HG02970 (cell line): ENCODE results near the gene FAM227B.
"Not testable (repeated sequence)": the region's sequence is repeated elsewhere in the genome, so short reads cannot be mapped to it uniquely, and the experiment has no call there.

Source experiments
- ATAC-seq: cut with Tn5 transposase; IDR thresholded peaks from one replicate; pipeline ENCODE4 v1.9.1; 2021; ENCODE audit warnings: mild to moderate bottlenecking, moderate library complexity, moderate number of reproducible peaks; ENCODE audit not compliant: unreplicated experiment, low FRiP score

FAM227B gene

DNA sequence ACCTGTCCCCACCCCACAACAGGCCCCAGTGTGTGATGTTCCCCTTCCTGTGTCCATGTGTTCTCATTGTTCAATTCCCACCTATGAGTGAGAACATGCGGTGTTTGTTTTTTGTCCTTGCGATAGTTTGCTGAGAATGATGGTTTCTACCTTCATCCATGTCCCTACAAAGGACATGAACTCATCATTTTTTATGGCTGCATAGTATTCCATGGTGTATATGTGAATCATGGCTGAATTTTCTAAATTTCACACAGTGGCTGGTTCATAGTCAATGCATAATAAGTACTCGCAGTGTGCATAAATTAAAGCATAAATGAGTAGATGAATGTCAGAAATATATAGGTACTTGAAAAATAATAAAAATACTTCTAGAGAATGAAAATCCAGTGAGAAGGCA, 8.4 kb downstream of the FAM227B start:
- ATAC-seq = not testable (repeated sequence)

DNA sequence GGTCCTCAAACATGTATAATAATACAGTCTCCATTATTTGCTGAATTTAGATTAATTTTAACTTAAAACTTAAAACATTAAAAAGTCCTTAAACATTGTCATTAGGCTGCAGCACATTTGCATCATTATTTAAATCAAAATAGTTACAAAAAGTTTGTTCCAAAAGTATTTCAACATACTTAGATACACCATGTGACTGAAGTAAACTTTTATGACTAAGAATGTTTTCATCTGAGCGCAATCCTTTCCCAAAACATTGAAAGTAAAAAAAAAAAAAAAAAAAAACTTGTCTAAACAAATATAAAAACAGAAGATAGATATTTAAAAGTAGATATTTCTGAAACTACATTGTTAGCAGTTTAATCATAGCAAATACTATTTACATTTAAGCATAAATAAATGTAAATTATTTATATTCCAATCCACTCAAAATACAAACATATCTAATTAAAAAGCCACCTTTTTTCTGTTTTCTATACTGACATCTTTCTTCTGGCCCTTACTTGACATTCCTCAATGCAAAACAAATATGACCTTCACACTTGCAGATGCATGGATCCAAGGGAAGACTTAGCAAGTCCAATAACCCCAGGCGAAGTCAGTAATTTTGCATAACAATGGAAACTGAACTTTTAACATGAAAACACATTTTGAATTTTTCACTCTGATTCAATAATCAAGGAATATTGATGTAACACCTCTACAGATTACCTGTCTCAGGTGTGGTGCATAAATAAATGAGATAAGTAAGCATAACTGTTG, 10.3 kb downstream of the FAM227B start:
- no peak for ATAC-seq

DNA sequence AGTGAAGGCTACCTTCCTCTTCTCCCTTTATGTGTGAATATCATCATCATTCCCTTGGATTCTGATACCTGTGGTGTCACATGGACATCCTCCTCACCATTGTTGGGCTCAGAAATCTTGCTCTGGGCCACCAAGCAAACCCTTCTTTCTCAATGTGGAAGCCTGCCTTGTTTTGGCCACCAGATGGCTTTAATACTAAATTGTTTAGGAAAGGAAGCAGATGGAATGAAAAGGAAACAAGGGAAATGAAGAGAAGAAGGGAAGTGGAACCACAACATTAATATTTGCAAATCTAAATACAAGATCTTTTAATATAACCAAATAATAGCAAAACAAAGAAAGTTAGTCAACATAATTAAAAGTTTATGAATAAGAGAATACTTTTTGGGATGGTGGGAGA, 14.0 kb downstream of the FAM227B start:
- no peak for ATAC-seq

DNA sequence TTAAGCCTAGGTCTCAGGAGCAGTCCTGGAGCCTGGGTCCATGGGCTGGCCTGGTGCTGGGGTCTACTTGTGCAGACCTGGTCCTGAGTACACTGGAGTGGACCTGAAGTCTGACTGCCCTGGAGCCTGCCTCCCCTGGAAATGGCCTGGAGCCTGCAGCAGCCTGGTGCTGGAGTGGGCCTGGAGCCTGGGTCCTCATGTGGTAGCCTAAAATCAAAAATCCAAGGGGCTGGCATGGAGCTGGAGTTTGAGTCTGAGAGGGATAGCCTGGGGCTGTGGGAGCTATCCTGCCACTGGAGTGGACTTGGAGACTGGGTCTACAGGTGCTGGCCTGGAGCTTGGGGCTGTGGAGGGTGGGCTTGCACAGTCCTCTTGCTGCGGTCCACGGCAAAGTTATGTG, 15.0 kb downstream of the FAM227B start:
- ATAC-seq = no peak

DNA sequence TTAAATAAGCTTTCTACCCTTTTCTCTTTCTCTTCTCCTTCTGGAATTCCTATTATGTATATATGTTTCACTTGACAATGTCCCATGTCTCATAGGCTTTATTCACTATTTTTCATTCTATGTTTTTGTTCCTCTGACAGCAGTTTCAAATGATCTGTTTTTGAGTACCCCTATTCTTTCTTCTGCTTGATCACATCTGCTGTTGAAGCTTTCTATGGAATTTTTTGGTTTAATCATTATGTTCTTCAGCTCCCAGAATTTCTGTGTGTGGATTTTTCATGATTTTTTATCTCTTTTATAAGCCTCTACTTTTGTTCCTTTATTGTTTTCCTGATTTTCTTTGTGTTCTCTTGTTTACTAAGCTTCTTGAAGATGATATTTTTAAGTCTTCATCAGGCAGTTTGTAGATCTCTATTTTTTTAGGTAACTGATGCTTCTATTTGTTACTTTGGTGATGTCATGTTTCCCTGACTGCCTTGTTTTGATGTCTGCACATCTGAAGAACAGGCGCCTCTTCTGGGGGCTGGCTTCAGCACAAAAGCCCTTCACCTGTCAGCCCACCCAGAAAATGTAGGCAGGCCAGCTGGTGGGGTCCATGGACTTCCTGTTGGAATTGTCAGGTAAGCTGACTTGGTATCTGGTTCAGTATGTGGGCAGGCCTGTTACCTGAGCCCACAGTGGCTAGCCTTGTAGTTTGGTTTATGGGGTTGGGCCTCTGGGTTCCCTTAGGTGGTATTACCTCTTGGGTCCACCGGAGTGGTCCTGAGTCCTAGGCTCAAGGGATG, 15.8 kb downstream of the FAM227B start:
- no peak for ATAC-seq

DNA sequence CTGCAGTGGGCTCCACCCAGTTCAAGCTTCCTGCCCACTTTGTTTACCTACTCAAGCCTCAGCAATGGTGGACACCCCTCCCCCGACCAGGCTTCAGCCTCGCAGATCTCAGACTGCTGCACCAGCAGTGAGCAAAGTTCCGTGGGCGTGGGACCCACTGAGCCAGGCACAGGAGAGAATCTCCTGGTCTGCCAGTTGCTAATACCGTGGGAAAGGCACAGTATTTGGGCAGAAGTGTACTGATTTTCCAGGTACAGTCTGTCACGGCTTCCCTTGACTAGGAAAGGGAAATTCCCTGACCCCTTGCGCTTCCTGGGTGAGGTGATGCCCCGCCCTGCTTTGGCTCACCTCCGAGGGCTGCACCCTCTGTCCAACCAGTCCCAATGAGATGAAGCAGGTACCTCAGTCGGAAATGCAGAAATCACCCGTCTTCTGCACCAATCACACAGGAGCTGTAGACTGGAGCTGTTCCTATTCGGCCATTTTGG, 27.7 kb downstream of the FAM227B start:
- not testable (repeated sequence) for ATAC-seq

DNA sequence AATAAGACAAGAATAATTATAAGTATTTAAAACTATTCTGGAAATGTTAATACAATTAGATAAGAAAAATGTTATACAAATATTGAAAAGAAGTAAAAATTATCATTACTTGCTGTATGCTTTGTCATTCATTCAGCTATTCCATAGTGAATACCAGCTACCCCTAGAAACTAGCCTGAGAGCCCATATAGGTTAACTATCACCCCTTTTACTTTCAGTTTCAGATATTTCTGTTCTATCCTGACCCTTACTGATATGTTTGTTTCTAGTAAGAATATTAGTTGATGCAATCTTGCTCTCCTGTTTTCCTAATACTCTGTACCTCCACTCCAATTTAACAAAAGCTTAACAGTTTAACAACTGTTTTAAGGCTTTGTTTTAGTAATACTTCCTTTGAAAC, 31.6 kb downstream of the FAM227B start:
- peak; percentile 75 for ATAC-seq

DNA sequence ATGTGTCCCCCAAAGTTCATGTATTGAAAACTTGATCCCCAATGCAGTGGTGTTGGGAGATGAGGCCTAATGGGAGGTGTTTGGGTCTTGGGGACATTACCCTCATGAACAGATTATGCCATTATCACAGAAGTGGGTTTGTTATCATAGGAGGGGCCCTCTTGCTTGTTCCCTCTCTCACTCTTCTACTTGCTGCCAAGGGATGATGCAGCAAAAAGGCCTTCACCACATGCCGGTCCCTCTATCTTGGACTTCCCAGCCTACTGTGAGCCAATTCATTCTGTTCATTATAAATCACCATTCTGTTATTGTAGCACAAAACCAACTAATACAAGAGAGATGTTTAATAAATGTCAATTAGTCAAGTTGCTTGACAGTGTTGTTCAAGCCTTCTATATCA, 47.2 kb downstream of the FAM227B start:
- ATAC-seq = no peak

DNA sequence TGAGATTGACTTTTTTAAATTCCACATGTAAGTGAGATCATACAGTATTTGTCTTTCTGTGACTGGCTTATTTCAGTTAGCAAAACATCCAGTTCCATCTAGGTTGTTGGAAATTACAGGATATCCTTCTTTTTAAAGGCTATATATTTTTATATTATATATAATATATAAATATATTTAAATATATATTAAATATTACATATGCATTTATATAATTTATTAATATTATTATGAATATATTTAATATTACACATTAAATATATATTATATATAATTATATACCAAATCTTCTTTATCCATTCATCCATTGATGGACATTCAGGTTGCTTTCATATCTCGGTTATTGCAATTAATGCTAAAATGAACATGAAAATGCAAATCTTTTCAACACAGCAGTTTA, 49.9 kb downstream of the FAM227B start:
- ATAC-seq = no peak

DNA sequence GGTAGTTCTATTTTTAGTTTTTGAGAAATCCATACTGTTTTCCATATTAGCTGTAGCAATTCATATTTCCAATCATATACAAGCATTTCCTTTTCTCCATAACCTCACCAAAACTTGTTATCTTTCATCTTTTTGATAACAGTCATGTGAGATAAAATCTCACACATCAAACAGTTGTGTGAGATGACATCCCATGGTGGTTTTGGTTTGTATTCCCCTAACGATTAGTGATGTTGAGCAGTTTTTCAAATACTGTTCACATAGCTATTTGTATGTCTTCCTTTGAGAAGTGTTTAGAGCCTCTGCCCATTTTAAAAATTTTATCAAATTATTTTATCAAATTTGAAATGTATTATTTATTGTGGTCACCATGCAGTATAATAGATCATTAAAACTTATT, 50.4 kb downstream of the FAM227B start:
- ATAC-seq = no peak

DNA sequence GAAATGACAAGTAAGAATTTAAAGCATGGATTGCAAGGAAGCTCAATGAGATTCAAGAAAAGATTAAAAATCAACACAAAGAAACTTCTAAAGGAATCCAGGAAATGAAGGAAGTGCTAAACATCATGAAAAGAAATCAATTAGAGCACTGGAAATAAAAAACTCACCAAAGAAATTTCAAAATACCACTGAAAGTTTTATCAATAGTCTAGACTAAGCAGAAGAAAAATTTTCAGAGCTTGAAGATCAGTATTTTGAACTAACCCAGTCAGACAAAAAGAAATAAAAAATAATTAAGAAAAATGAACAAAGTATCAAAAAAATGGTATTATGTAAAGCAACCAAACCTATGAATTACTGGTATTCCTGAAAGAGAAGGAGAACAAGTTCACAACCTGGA, 60.6 kb downstream of the FAM227B start:
- ATAC-seq = no peak

DNA sequence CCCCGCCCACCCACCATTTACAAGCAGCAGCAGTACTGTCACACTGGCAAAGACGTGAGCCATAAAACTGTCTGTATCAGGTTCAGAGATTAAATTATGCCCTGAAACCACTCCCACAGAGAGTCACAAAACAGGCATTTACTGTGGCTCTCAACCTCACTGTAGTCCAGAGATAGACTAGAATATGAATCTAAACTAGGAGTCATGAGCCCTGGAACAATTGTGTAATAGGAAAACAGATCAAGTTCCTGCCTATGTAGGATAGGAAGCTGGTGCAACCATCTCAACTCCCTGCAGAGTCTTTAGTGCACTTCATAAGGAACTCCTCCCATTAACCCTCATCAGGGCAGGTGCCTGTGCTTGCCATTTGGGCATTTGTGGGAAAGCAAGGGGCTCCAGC, 61.7 kb downstream of the FAM227B start:
- no peak for ATAC-seq

DNA sequence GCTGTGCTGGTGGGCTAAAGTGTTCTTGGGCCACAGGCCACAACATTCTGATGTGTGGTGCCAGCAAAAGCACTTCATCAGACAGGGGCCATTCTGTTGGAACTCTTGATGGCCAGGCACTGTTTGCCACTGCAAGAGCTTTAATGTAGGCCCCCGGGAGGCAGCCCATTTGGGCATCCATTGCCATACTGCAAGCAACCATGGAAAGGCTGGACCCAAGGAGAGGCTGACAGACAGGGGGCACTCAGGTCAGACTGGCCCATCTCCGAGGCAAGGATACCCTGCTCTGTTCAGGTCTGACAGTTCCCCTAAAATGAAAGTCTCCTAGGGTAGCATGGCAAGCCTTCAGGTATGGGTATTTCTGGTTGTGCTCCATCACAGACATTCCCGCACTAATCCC, 64.2 kb downstream of the FAM227B start:
- no peak for ATAC-seq

DNA sequence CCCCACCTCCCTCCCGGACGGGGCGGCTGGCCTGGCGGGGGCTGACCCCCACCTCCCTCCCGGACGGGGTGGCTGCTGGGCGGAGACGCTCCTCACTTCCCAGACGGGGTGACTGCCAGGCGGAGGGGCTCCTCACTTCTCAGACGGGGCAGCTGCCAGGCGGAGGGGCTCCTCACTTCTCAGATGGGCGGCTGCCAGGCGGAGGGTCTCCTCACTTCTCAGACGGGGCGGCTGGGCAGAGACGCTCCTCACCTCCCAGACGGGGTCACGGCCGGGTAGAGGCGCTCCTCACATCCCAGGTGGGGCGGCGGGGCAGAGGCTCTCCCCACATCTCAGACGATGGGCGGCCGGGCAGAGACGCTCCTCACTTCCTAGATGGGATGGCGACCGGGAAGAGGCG, 70.3 kb downstream of the FAM227B start:
- not testable (repeated sequence) for ATAC-seq

DNA sequence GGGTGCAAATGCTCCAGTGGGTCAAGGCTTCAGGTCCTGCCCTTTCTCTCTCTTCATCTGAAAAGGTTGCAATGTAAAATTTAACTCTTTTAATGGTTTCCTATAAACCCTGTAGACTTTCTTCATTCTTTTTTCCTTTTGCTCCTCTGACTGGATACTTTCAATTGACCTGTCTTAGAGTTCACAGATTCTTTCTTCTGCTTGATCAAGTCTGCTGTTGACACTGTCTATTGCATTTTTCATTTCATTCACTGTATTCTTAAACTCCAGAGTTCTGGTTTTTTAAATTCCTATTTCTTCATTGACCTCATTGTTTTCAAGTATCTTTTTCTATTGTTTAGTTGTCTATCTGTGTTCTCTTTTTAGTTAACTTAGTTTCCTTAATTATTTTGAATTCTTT, 82.1 kb downstream of the FAM227B start:
- no peak for ATAC-seq

DNA sequence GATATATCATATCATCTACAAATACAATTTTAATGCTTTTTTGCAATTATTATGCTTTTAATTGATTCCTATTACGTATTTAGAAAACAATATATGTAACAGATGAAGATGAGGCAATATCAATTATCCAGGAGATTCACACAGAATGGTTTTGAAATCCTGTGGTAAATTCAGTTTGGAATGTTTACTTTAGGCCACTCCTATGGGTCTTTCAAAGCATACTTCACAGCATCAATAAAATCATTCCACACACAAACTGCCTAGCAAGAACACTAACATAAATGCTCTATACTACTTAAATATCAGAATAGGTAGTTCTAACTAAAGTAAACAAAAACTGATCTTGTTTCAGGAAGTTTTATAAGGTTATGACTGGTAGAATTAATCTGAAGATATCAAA, 90.5 kb downstream of the FAM227B start:
- ATAC-seq = no peak

DNA sequence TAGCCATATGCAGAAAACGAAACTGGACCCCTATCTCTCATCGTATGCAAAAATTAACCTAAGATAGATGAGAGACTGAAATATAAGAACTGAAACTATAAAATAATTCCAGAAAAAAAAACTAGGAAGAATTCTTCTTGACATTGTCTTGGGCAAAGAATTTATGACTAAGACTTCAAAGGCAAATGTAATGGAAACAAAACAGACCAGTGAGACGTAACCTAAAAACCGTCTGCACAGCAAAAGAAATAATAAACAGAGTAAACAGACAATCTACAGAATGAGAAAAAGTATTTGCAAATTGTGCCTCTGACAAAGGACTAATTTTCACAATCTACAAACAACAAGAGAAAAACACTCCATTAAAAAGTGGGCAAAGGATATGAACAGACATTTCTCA, 92.3 kb downstream of the FAM227B start:
- no peak for ATAC-seq

DNA sequence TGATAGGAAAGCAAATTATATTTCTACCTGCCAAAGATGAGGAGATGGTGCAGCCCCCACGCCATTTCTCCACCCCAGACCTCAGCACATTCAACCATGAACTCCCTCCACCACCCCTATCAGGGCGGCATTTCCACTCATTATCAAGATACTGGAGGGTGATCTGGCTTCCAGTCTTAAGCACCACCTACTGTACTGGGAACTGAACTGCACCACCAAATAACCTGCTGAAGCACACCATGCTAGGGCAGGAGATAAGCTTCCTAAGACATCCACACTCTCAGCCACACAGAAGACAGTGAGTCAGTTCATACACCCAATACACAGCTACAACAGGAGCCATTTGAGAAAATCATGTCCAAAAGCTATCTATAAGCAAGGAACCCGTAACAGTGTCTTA, 98.8 kb downstream of the FAM227B start:
- ATAC-seq = no peak

DNA sequence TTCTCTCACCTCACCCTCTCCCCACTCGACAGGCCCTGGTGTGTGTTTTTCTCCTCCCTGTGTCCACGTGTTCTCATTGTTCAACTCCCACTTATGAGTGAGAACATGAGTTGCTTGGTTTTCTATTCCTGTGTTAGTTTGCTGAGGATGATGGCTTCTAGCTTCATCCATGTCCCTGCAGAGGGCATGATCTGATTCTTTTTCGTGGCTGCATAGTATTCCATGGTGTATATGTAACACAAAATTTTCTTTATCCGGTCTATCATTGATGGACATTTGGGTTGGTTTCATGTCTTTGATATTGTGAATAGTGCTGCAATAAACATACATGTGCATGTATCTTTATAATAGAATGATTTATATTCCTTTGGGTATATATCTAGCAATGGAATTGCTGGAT, 107.9 kb downstream of the FAM227B start:
- ATAC-seq = not testable (repeated sequence)

DNA sequence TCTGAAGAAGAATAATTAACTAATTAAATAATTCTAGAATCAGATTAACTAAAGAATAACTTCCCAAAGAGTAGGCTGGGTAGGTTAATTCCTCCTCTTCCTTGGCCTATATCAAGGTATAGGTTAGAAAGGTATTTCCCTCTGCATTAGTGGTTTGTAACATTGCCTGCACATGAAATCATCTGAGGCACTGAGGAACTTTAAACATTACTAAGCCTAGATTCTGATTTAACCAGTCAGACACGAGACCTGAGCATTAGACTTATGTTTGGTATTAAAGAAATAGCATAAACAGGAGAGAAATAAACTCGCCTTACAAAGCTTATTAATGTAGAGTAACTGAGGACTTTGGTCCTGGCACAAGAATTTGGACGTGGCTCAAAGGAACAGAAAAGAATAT, 113.4 kb downstream of the FAM227B start:
- ATAC-seq = no peak

DNA sequence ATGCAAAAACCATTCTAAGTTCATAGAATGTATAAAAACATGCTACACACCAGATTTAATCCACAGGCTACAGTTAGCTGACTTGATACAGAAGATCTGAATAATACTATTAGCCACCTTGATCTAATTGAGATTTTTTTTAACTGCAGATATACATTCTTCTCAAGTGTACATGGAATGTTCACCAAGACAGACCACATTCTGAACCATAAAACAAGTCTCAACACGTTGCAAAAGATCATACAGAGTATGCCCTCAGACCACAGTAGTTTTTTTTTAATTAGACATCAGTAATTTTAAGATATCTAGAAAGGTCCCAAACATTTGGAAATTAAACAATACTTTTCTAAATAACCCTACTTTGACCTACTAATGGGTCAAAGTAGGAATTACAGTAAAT, 114.3 kb downstream of the FAM227B start:
- no peak for ATAC-seq

DNA sequence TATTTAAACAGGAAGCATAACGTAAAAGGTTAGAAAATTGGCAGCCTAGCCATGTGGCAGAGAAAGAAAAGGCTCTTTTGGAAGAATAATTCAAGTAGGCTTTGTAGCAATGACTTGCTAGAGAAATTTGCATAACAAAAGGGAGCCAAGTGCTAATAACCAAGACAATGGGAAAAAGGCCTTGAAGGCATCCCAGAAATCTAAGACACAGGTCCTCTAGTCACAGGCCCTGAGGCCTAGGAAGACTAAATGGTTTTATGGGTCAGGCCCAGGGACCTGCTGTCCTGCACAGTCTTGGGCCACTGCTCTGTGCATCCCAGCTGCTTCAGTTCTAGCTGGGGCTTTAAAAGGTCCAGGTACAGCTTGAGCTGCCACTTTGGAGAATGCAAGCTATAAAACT, 119.0 kb downstream of the FAM227B start:
- ATAC-seq = no peak
